Fibroblast of lung (primary cell): ENCODE data around the gene OR13A1.

Experiments used
- EZH2 ChIP-seq: IDR thresholded peaks from 2 replicates; pipeline ENCODE4 v1.5.1; 2012; ENCODE audit warnings: low read length, control low read depth, mild to moderate bottlenecking; ENCODE audit errors: missing control alignments
- TF ChIP-seq, protein P1 (sequence below), 2 donors: IDR thresholded peaks in 1 of 2; conservative IDR thresholded peaks in 1 of 2; 1 replicate in 1 of 2; 2 replicates in 1 of 2; pipeline ENCODE4 v1.5.1; 2011 to 2012; ENCODE audit warnings: low read length in 2 of 2, control low read depth in 1 of 2, inconsistent platforms in 1 of 2, low read depth in 1 of 2, mild to moderate bottlenecking in 1 of 2

GRCh38 chr10:45294681-45295080 is 20.7 kb downstream of the OR13A1 start:
- TF ChIP-seq, protein P1, sequence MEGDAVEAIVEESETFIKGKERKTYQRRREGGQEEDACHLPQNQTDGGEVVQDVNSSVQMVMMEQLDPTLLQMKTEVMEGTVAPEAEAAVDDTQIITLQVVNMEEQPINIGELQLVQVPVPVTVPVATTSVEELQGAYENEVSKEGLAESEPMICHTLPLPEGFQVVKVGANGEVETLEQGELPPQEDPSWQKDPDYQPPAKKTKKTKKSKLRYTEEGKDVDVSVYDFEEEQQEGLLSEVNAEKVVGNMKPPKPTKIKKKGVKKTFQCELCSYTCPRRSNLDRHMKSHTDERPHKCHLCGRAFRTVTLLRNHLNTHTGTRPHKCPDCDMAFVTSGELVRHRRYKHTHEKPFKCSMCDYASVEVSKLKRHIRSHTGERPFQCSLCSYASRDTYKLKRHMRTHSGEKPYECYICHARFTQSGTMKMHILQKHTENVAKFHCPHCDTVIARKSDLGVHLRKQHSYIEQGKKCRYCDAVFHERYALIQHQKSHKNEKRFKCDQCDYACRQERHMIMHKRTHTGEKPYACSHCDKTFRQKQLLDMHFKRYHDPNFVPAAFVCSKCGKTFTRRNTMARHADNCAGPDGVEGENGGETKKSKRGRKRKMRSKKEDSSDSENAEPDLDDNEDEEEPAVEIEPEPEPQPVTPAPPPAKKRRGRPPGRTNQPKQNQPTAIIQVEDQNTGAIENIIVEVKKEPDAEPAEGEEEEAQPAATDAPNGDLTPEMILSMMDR (conservative IDR thresholded peaks at IDR 0.05 in 1 of 2, IDR thresholded peaks at IDR 0.05 in 1 of 2; ENCODE audit: low read depth in 1 of 2, low read length in 2 of 2), result no peak
- TF ChIP-seq EZH2, result no peak
